Stomach (tissue), 9 donors: Measurements from ENCODE around the gene RBM19. TPM values are rescaled to one million over a fixed set of nuclear protein-coding genes. Genes with fewer than 3 reads are reported as not detected.

ENCODE experiments used
- DNase-seq, 2 donors: peaks; one replicate each; pipeline versions ENCODE4 v3.0.0 to v3.0.0-alpha.2; 2013 to 2019
- H3K27ac ChIP-seq, 5 donors: fragments of 200-600 bp in 4 of 5; sonication (generic) in 4 of 5; one replicate each; pipeline ENCODE4 v1.5.1; 2013 to 2019; ENCODE audit warnings: mild to moderate bottlenecking in 1 of 5, moderate library complexity in 1 of 5
- H3K27me3 ChIP-seq, 3 donors: fragments of 200-600 bp; sonication (generic); one replicate each; pipeline ENCODE4 v1.5.1; 2017 to 2019; ENCODE audit warnings: mixed run types in 1 of 3
- H3K36me3 ChIP-seq, 4 donors: fragments of 200-600 bp; sonication (generic); 1 replicate in 3 of 4; 2 replicates in 1 of 4; pipeline ENCODE4 v1.5.1; 2016 to 2019
- H3K4me1 ChIP-seq, 4 donors: fragments of 200-600 bp; sonication (generic); one replicate each; pipeline ENCODE4 v1.5.1; 2016 to 2019
- H3K4me3 ChIP-seq, 4 donors: fragments of 200-600 bp; sonication (generic) in 3 of 4; one replicate each; pipeline ENCODE4 v1.5.1; 2016 to 2019; ENCODE audit warnings: mild to moderate bottlenecking in 1 of 4
- H3K9me3 ChIP-seq, 4 donors: fragments of 200-600 bp; sonication (generic); one replicate each; pipeline ENCODE4 v1.5.1; 2016 to 2019
- EP300 ChIP-seq: sonication (generic); formaldehyde crosslinking; IDR thresholded peaks from one replicate; pipeline ENCODE4 v1.6.1; 2017; ENCODE audit warnings: antibody characterized with exemption
- POLR2A ChIP-seq, 4 donors: fragments of 450-650 bp; IDR thresholded peaks; one replicate each; pipeline ENCODE4 v1.6.1; 2016; ENCODE audit warnings: antibody characterized with exemption in 4 of 4, control low read depth in 2 of 4, mild to moderate bottlenecking in 1 of 4, moderate library complexity in 1 of 4
- POLR2AphosphoS5 ChIP-seq, 3 donors: sonication (generic); formaldehyde crosslinking; IDR thresholded peaks; one replicate each; pipeline ENCODE4 v1.6.1; 2016; ENCODE audit warnings: antibody characterized with exemption in 3 of 3
- WGBS, 5 donors: extraction: QIAGEN DNeasy Blood & Tissue Kit in 3 of 5; methylation state at CpG; one replicate each; pipeline versions ENCODE4 v1.1.5 to v1.1.7; 2013 to 2018; 5-methylcytosine and 5-hydroxymethylcytosine counted together
- intact Hi-C: fragments of 100-400 bp; cut with DNase I; formaldehyde crosslinking; loops from one replicate; pipeline ENCODE4 v1.15.1; 2023; ENCODE audit warnings: low total_unique reads
- polyA plus RNA-seq, 3 donors: library from polyadenylated mRNA; stranded (reverse); fragments of 200-250 nt; gene quantifications; one replicate each; pipeline ENCODE4 v1.2.3, GENCODE V29; 2013
- total RNA-seq, 5 donors: library from RNA; depleted of rRNA; stranded (reverse); fragments of >200 nt; gene quantifications; one replicate each; pipeline versions ENCODE4 v1.1.0 to v1.2.3, GENCODE V29; 2014 to 2016
- TF ChIP-seq, protein P1 (sequence below), 7 experiments: fragments of 450-650 bp in 4 of 7; fragments of 200-600 bp in 3 of 7; sonication (generic) in 3 of 7; IDR thresholded peaks; one replicate each; pipeline ENCODE4 v1.5.1; 2016 to 2019; ENCODE audit warnings: antibody characterized with exemption in 7 of 7, control low read depth in 2 of 7, mild to moderate bottlenecking in 1 of 7
- donor health status: healthy with polysubstance abuse.
- donor health status: Bipolar disorder and iron deficiency.
- donor health status: healthy.

RBM19 gene
- total and polyA plus RNA-seq, 8 donors, result 8.1 to 109 (median 27.3) TPM

DNA sequence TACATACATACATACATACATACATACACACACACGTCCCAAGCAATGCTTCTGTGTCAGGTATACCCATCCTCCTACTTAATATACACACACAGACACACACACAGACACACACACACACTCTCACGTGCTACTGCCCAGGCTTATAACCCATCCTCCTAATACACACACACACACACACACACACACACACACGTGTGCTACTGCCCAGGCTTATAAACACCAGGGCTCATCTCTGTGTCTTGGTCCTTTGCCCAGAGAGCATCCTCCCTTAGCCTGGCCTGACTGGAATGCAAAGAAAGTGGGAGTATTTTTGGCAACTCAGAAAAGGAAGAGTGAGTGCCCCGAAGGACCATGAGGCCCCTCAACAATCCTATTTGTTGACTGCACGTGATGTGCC, 129.0 kb downstream of the RBM19 start:
- no peaks in the 10 kb centered on the region for H3K9me3 ChIP-seq
- WGBS, 5 donors, result 65 to 78% (median 71%) methylated on average over 5 of the region's 5 CpGs
- TF ChIP-seq EP300, result no peak
- no peak for TF ChIP-seq POLR2AphosphoS5 (IDR thresholded peaks at IDR 0.05)
- TF ChIP-seq, protein P1, sequence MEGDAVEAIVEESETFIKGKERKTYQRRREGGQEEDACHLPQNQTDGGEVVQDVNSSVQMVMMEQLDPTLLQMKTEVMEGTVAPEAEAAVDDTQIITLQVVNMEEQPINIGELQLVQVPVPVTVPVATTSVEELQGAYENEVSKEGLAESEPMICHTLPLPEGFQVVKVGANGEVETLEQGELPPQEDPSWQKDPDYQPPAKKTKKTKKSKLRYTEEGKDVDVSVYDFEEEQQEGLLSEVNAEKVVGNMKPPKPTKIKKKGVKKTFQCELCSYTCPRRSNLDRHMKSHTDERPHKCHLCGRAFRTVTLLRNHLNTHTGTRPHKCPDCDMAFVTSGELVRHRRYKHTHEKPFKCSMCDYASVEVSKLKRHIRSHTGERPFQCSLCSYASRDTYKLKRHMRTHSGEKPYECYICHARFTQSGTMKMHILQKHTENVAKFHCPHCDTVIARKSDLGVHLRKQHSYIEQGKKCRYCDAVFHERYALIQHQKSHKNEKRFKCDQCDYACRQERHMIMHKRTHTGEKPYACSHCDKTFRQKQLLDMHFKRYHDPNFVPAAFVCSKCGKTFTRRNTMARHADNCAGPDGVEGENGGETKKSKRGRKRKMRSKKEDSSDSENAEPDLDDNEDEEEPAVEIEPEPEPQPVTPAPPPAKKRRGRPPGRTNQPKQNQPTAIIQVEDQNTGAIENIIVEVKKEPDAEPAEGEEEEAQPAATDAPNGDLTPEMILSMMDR (IDR thresholded peaks at IDR 0.05), result no peak
- no peak for TF ChIP-seq POLR2A (IDR thresholded peaks at IDR 0.05)
- H3K27me3 ChIP-seq, result no peaks in the 10 kb centered on the region
- no peak overlapping the region for H3K4me3 ChIP-seq
- peaks cover 0 to 31% (median 14%) of the 10 kb centered on the region in 4 donors for H3K36me3 ChIP-seq
- H3K4me1 ChIP-seq, result no peaks in the 10 kb centered on the region
- no peak overlapping the region for H3K27ac ChIP-seq
- DNase-seq, result peak in 1 of 2 donors; percentile 40
- intact Hi-C loops, result no loop called here

DNA sequence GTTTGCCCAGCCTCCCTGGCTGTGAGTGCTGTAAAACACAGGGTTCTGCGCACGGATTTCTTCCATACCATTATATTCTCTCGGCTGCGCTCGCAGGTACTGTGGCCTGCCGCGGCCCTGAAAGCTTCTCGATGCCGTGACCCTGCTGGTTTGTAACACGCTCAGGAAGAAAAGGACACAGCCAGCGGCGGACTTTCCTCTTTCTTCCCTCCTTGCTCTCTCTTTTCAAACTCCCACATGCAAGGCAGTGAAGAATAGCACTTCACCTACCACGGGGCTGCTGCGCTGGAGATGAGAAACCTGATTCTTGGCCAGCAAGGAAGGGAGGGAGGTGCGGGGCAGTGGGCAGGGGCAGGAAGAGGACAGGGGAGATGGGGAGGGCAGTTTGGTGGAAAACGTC, 130.2 kb downstream of the RBM19 start:
- H3K27ac ChIP-seq, result no peak overlapping the region
- H3K27me3 ChIP-seq, result no peaks in the 10 kb centered on the region
- 69 to 85% (median 84%) methylated on average over 16 of the region's 16 CpGs for WGBS, 5 donors
- no peak for DNase-seq
- H3K9me3 ChIP-seq, result no peaks in the 10 kb centered on the region
- H3K4me1 ChIP-seq, result no peaks in the 10 kb centered on the region
- H3K4me3 ChIP-seq, result no peak overlapping the region
- peaks cover 0 to 20% (median 9%) of the 10 kb centered on the region in 4 donors for H3K36me3 ChIP-seq
- intact Hi-C loops, result no loop called here
- no peak for TF ChIP-seq POLR2AphosphoS5 (IDR thresholded peaks at IDR 0.05)
- TF ChIP-seq, protein P1 (IDR thresholded peaks at IDR 0.05), result no peak

GRCh38 chr12:113835433-113835832, 130.7 kb downstream of the RBM19 start:
- WGBS, 5 donors, result 90 to 97% (median 94%) methylated on average over 3 to 16 of the region's 16 CpGs
- TF ChIP-seq, protein P1 (IDR thresholded peaks at IDR 0.05), result no peak
- TF ChIP-seq POLR2A (IDR thresholded peaks at IDR 0.05) (no peak), EP300 (no peak), POLR2AphosphoS5 (IDR thresholded peaks at IDR 0.05) (no peak)

DNA sequence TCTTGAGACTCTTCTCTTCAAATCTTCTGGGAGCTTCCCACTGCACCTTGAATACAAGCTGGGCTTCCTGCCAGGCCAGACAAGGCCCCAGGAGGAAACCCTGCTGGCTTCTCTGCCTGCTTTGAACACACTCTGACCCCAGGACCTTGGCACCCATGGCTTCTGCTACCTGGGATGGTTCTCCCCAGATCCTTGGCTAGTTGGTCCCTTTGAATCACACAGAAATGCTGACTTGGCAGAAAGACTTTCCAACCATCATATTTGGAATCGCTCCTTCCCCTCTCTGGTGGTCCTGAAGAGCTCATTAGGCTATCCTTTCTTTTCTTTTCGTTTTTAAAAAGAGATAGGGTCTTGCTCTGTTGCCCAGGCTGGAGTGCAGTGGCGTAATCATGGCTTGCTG, 132.7 kb downstream of the RBM19 start:
- Histone ChIP-seq H3K36me3 (peaks cover 0 to 9% (median 3%) of the 10 kb centered on the region in 4 donors), H3K4me3 (no peak overlapping the region), H3K27me3 (no peaks in the 10 kb centered on the region), H3K27ac (no peak overlapping the region), H3K4me1 (no peaks in the 10 kb centered on the region), H3K9me3 (no peaks in the 10 kb centered on the region)
- TF ChIP-seq POLR2AphosphoS5 (IDR thresholded peaks at IDR 0.05), result no peak
- 92 to 100% (median 96%) methylated on average over 3 of the region's 3 CpGs for WGBS, 5 donors
- intact Hi-C loops, result no loop called here
- DNase-seq, result no peak

More at GRCh38 chr12:113835433-113835832, 130.7 kb downstream of the RBM19 start:
- H3K9me3 ChIP-seq, result no peaks in the 10 kb centered on the region
- no peaks in the 10 kb centered on the region for H3K4me1 ChIP-seq
- no peaks in the 10 kb centered on the region for H3K27me3 ChIP-seq
- intact Hi-C loops, result no loop called here
- no peak overlapping the region for H3K4me3 ChIP-seq
- DNase-seq, result no peak
- H3K27ac ChIP-seq, result no peak overlapping the region
- peaks cover 0 to 15% (median 8%) of the 10 kb centered on the region in 4 donors for H3K36me3 ChIP-seq

GRCh38 chr12:113831476-113831875, 134.6 kb downstream of the RBM19 start:
- no peaks in the 10 kb centered on the region for H3K4me1 ChIP-seq
- DNase-seq, result no peak
- H3K36me3 ChIP-seq, result peaks cover 0 to 10% (median 5%) of the 10 kb centered on the region in 4 donors
- no peak overlapping the region for H3K4me3 ChIP-seq
- H3K27me3 ChIP-seq, result no peaks in the 10 kb centered on the region
- H3K9me3 ChIP-seq, result no peaks in the 10 kb centered on the region
- WGBS, 5 donors, result 63 to 78% (median 71%) methylated on average over 20 of the region's 20 CpGs
- intact Hi-C loops, result no loop called here
- TF ChIP-seq EP300, result no peak
- no peak for TF ChIP-seq POLR2A (IDR thresholded peaks at IDR 0.05)
- H3K27ac ChIP-seq, result no peak overlapping the region
